Fibroblast of skin of right quadriceps (primary cell): Measurements from ENCODE around the gene ADAMTS14.
A peak's percentile ranks its signal among the peaks of the same experiment; 100 is the strongest.

ENCODE experiments used
- DNase-seq: peaks from one replicate; pipeline ENCODE4 v3.0.0-alpha.2; 2013

ADAMTS14 gene

GRCh38 chr10:70738006-70738760 lies 65.9 kb downstream of the ADAMTS14 start:
- no peak for DNase-seq

DNA sequence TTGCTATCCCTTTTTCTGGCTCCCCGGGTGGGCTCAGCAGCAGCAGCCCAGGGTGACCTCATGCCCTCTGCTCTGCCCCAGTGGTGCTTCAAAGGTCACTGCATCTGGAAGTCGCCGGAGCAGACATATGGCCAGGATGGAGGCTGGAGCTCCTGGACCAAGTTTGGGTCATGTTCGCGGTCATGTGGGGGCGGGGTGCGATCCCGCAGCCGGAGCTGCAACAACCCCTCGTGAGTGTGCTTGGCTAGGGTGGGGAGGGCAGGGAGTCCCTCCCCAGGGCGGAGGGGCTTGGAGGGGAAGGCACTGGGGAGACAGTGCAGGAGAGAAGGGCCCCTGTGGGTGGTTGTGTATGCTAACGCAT lies 66.4 kb downstream of the ADAMTS14 start:
- DNase-seq = no peak

- peak; percentile 9 for DNase-seq
Measured at GRCh38 chr10:70740406-70741288, 68.3 kb downstream of the ADAMTS14 start.

DNA sequence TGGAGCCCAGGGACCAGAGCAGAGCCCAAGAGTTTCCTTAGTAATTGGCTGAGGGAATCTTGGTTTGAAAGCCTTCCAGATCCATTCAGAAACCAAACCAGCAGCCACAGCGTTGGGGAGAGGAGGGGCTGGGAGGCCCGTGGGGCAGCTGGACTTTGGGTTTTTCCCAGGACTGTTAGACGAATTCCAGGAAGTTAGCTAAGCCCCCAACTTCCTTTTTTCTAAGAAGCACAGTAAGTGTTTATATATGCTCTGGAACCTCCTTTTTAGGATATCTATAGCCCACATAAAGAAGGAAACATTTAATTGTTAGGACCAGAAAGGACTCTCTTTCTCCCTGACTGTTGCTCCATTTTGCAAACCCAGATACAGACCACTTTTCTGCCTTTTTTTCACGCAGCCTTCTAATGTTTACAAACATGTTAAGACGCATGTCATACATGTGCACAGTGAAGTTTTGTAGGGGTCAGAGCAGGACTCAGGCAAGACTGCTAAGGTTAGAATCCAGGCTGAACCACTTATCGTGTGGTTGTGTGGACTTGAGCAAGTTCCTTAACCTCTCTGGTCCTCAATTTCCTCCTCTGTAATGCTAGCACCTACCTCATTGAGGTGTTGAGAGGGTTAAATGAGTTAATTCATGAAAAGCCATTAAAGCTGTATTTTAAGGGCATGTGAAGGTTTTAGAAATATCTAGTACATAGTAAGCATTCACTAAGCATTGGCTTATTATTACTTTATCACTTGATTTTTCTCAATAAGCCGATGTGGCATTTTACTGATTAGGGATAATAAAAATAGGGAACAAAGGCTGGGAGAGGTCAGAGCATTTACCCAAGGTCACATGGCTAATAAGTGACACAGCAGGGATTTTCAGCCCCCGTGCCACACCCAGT lies 70.5 kb downstream of the ADAMTS14 start:
- peak; percentile 78 for DNase-seq

- DNase-seq = no peak
Measured at GRCh38 chr10:70743430-70743788, 71.1 kb downstream of the ADAMTS14 start.

DNA sequence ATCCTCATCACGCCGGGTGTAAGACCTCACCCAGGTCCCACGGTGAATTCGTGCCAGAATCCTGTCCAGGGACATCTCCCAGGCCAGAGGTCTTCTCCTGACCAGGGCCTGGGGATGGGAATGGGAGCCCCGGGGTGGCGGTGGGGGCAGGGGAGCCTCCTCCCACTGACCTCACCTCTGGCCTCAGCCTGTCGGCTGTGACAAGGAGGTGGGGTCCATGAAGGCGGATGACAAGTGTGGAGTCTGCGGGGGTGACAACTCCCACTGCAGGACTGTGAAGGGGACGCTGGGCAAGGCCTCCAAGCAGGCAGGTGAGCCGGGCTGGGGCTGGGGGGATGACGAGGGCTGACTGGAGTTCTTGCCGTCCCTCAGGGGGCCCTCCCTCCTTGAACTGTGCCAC lies 71.6 kb downstream of the ADAMTS14 start:
- DNase-seq = no peak

- DNase-seq = no peak
Measured at GRCh38 chr10:70744617-70745143, 72.4 kb downstream of the ADAMTS14 start.

GRCh38 chr10:70745555-70745954 lies 73.2 kb downstream of the ADAMTS14 start:
- no peak for DNase-seq

DNA sequence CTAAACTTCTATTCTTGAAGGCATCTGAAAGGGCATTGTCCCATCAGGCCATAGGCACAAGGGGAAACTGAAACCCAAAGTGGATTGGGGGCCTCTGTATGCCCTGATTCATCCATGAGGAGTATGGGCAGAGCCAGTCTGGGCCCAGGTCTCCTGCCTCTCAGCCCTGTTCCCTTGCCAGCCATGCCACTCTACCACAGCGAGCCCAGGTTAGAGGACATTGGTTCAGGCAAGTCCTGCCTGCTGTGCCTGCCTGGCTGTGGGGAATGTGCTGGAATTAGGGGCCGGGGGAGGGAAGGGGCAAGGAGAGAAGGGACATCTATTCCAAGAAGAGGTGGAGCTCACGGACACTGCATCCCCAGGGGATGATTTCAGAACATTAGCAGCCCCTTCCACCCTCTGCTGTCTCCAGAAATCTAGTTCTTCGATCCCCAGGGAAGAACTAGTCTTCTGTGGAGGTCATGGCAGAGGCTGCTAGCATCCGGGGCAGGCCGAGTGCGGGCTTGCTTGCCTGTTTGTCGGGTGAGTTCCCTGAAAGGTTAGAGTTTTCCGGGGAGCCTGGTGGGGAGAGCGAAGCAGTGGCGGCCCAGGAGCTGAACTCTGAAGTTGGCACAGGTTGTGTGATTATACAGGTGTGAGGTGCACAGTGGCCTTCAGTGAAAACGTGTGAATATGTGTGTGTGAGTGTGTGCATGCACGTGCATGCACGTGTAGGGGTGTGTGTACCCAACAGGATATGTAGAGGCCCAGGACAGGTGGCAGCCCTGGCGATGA lies 75.1 kb downstream of the ADAMTS14 start:
- no peak for DNase-seq

DNA sequence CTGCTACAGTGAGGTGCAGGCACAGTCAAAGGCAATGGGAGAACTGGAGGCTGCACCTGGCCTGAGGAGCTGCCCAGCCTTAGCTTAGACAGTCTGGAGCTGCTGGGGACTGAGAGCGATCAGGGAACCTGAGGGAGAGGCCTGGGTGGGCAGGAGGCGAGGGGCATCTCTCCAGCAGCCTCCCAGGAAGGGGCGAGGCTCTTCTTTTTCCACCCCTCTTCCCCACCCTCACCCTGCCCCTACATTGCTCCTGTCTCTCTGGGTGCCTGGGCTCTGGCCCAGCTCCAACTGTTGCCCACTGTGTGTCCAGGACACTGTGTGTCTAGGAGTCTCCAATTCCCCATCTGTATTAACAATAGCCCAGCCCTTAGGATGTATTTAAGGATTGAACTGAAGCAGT lies 76.0 kb downstream of the ADAMTS14 start:
- no peak for DNase-seq

GRCh38 chr10:70748801-70749573 lies 76.7 kb downstream of the ADAMTS14 start:
- no peak for DNase-seq

DNA sequence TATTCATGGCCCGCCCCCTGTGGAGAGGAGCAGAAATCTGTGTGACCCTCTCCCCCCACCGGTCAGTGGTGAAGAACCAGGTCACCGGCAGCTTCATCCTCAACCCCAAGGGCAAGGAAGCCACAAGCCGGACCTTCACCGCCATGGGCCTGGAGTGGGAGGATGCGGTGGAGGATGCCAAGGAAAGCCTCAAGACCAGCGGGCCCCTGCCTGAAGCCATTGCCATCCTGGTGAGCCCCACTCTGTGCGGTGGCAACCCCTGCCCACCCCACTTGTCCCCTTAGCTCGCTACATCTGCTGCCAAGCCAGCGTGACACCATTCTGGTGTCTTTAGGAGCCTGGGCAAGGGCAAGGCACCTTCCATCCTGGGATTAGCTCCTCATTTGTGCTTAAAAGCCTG lies 77.5 kb downstream of the ADAMTS14 start:
- no peak for DNase-seq

DNA sequence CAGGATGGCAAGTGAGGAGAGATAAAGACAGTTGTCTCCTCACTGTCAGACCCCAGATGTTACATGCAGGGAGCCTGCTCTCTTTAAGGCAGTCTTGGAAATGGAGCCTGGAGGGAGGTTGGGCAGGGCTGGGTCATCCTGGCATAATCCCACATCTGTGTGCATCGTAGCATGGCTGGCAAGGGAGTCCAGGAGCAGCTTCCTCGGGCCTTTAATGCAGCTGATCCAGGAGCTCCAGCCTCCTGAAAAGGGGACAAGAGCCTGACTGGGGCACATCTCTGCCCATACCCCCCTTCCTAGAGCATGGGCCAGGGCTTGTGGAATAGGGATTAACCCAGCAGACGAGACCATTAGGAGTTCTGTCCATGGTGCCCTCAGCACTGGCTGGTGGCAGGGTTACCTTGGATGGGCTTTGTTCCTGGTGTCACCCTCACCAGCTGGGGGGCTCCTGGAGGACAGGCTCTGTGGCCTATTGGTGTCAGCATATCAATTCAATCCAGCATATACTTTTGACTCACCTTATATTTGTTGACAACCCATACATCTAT lies 77.9 kb downstream of the ADAMTS14 start:
- DNase-seq = no peak

- no peak for DNase-seq
Measured at GRCh38 chr10:70751356-70751755, 79.0 kb downstream of the ADAMTS14 start.

DNA sequence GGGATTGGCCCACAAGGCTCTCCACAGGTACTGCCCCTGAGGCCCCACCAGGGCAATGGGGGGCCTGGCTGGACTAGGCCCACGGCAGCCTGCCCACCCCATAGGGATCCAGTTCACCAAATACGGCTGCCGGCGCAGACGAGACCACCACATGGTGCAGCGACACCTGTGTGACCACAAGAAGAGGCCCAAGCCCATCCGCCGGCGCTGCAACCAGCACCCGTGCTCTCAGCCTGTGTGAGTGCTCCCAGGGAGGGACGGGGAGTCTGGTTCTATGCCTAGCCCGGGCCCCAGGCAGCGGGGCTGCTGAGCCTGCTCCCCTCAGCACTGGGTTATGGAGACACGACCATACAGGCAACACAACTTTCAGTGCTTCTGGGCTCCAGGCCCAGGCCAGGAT lies 79.7 kb downstream of the ADAMTS14 start:
- DNase-seq = no peak

GRCh38 chr10:70752571-70752970 lies 80.3 kb downstream of the ADAMTS14 start:
- no peak for DNase-seq

DNA sequence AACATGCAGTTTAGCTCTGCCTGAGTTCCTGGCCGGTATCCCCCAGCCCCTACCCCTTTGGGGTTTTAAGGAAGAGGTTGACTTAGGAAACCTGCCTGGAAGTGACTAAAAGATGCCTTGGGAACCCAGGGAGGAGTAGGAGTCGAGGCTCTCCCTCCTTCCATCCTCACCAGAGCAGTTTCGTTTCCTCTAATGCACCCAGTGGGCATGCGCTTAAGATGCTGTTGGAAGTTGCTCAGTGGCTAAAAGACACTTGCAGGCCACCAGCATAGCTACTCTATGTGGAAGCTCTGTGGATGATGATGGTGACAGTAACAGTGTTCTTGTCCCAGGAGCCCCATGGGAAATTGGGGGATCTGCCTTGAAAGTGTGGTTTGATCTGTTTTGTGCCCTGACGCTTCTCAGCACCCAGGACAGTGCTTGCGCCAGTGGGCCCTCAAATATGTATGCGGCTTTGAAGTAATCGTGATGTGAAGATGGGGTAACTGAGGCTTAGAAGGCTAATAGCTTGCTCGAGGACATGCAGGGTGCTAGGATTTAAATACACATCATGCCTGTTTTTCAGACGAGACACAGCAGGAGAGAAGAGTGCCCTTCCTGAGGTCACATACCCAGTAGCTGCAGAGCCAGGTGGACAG lies 80.8 kb downstream of the ADAMTS14 start:
- no peak for DNase-seq

- DNase-seq = peak; percentile 9
Measured at GRCh38 chr10:70753841-70754621, 81.7 kb downstream of the ADAMTS14 start.

GRCh38 chr10:70756700-70757360 lies 84.5 kb downstream of the ADAMTS14 start:
- no peak for DNase-seq
